Natural killer cell (primary cell): ENCODE results near the gene CRYBA4. TPM values are rescaled to one million over a fixed set of nuclear protein-coding genes. Genes with fewer than 3 reads are reported as not detected.

Experiments
- ATAC-seq, 3 donors: fragments of 150-1000 bp in 2 of 3; fragments of 200-7000 bp in 1 of 3; cut with Tn5 transposase; 1 replicate in 1 of 3; 2 replicates in 2 of 3; pipeline ENCODE4 v1.10.0; 2021; ENCODE audit warnings: mild to moderate bottlenecking in 2 of 3, moderate library complexity in 2 of 3
- DNase-seq, 2 donors: peaks; one replicate each; pipeline versions ENCODE4 v3.0.0 to v3.0.0-alpha.2; 2013 to 2021; ENCODE audit warnings: mixed read lengths in 1 of 2
- H3K27ac ChIP-seq: one replicate; pipeline ENCODE4 v1.5.1; 2013; ENCODE audit warnings: mild to moderate bottlenecking, low read length
- H3K27me3 ChIP-seq: one replicate; pipeline ENCODE4 v1.6.1; 2013; ENCODE audit warnings: low read length; ENCODE audit not compliant: control insufficient read depth, insufficient read depth
- H3K36me3 ChIP-seq: one replicate; pipeline ENCODE4 v1.6.1; 2013; ENCODE audit warnings: low read length; ENCODE audit not compliant: control insufficient read depth, insufficient read depth
- H3K4me1 ChIP-seq: one replicate; pipeline ENCODE4 v1.6.1; 2013; ENCODE audit warnings: low read length; ENCODE audit not compliant: control insufficient read depth, insufficient read depth
- H3K4me3 ChIP-seq: one replicate; pipeline ENCODE4 v1.5.1; 2013; ENCODE audit warnings: low read length
- H3K9me3 ChIP-seq: one replicate; pipeline ENCODE4 v1.6.1; 2013; ENCODE audit warnings: low read length; ENCODE audit not compliant: control insufficient read depth, insufficient read depth
- H3K27ac Mint-ChIP-seq, 2 donors: one replicate each; pipeline ENCODE4 v1.8.0; 2022; ENCODE audit warnings: mild to moderate bottlenecking in 2 of 2, mixed read lengths in 2 of 2, moderate library complexity in 1 of 2
- H3K27me3 Mint-ChIP-seq, 2 donors: one replicate each; pipeline ENCODE4 v1.8.0; 2022; ENCODE audit warnings: low read depth in 2 of 2, mixed read lengths in 2 of 2
- H3K36me3 Mint-ChIP-seq: one replicate; pipeline ENCODE4 v1.8.0; 2022; ENCODE audit warnings: mixed read lengths
- H3K4me1 Mint-ChIP-seq, 2 donors: one replicate each; pipeline ENCODE4 v1.8.0; 2022; ENCODE audit warnings: mixed read lengths in 2 of 2
- H3K4me3 Mint-ChIP-seq: one replicate; pipeline ENCODE4 v1.8.0; 2022; ENCODE audit warnings: mild to moderate bottlenecking, moderate library complexity, mixed read lengths
- H3K9me3 Mint-ChIP-seq, 2 donors: one replicate each; pipeline ENCODE4 v1.8.0; 2022; ENCODE audit warnings: mixed read lengths in 2 of 2
- WGBS: methylation state at CpG from one replicate; pipeline ENCODE4 v1.1.7; 2013; ENCODE audit warnings: missing lambda C conversion rate; ENCODE audit not compliant: insufficient coverage; 5-methylcytosine and 5-hydroxymethylcytosine counted together
- intact Hi-C: fragments of 100-400 bp; cut with micrococcal nuclease; formaldehyde crosslinking; loops from one replicate; pipeline ENCODE4 v1.14.2; 2022
- total RNA-seq, 4 donors: library from RNA; stranded (reverse); fragments of 120-200 nt in 1 of 4; gene quantifications; one replicate each; pipeline versions ENCODE4 v1.2.3 to v1.2.4, GENCODE V29; 2013 to 2022
- TF ChIP-seq, protein P1 (sequence below): fragments of 200-600 bp; IDR thresholded peaks from one replicate; pipeline ENCODE4 v1.8.0; 2022; ENCODE audit warnings: antibody characterized with exemption

CRYBA4 gene
- total RNA-seq, 3 donors from 2014 or later (not counting 1 experiment from before 2014, with no cell fraction given): 0.59 TPM; not detected in 2

- WGBS: 0% methylated on average over 70 of the region's 72 CpGs
- peaks cover 83% of the 10 kb centered on the region for H3K4me1 ChIP-seq
- no peaks in the 10 kb centered on the region for H3K36me3 Mint-ChIP-seq
- H3K27ac Mint-ChIP-seq: peak within 1 kb of the TSS; percentile 92 to 94
- H3K4me3 Mint-ChIP-seq: peak within 1 kb of the TSS; percentile 94
- H3K36me3 ChIP-seq: no peaks in the 10 kb centered on the region
- H3K4me1 Mint-ChIP-seq: peaks cover 66 to 77% of the 10 kb centered on the region in 2 donors
- peak; percentile 73 to 89 (median 77) for ATAC-seq
- H3K9me3 ChIP-seq: no peaks in the 10 kb centered on the region
- H3K9me3 Mint-ChIP-seq: no peaks in the 10 kb centered on the region
- peak; percentile 79 to 91 for DNase-seq
- H3K4me3 ChIP-seq: peak within 1 kb of the TSS; percentile 83
- no peaks in the 10 kb centered on the region for H3K27me3 Mint-ChIP-seq
- TF ChIP-seq, protein P1, sequence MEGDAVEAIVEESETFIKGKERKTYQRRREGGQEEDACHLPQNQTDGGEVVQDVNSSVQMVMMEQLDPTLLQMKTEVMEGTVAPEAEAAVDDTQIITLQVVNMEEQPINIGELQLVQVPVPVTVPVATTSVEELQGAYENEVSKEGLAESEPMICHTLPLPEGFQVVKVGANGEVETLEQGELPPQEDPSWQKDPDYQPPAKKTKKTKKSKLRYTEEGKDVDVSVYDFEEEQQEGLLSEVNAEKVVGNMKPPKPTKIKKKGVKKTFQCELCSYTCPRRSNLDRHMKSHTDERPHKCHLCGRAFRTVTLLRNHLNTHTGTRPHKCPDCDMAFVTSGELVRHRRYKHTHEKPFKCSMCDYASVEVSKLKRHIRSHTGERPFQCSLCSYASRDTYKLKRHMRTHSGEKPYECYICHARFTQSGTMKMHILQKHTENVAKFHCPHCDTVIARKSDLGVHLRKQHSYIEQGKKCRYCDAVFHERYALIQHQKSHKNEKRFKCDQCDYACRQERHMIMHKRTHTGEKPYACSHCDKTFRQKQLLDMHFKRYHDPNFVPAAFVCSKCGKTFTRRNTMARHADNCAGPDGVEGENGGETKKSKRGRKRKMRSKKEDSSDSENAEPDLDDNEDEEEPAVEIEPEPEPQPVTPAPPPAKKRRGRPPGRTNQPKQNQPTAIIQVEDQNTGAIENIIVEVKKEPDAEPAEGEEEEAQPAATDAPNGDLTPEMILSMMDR: no peak
- H3K27me3 ChIP-seq: no peaks in the 10 kb centered on the region
- peak within 1 kb of the TSS; percentile 81 for H3K27ac ChIP-seq
- intact Hi-C loops: loop anchor here (1.0 to 5.0 kb wide), 4 partner anchors 43 to 88 kb away; no protein-coding TSS in a partner anchor
Observed at GRCh38 chr22:26589845-26590736, 31.7 kb upstream of the CRYBA4 start, which contains the start of gene TPST2. TSS of gene TPST2 (minus strand) at chr22:26590132. CDS start at chr22:26541630, 48,502 bp downstream.

DNA sequence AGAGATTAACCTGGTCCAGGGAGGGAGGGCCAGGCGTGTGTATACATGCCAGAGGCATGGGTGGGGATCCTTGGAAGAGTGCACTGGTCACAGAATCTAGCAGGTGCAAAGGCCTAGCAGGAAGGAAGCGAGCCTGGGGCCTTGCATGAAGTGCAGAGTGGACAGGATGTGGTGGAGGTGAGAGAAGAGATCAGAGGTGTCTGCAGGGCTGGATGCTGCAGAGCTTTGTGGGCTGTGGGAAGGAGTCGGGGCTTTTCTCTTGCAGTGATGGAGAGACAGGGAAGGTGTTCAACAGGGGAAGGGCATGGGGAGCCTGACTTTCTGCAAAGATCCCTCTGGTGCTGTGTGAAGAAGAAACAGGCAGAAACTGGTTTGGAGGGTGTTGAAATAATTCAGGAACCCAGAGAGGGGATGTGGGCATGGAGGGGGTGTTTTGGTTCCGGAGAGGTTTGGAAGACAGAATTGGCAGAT is 29.3 kb upstream of the CRYBA4 start:
- Histone ChIP-seq H3K4me1 (peaks cover 80% of the 10 kb centered on the region), H3K27ac (peak overlapping the region; percentile 80), H3K36me3 (no peaks in the 10 kb centered on the region), H3K27me3 (no peaks in the 10 kb centered on the region), H3K9me3 (no peaks in the 10 kb centered on the region), H3K4me3 (peak overlapping the region; percentile 9)
- Mint-ChIP-seq H3K9me3 (no peaks in the 10 kb centered on the region), H3K36me3 (no peaks in the 10 kb centered on the region), H3K4me3 (peak overlapping the region; percentile 79), H3K4me1 (peaks cover 61 to 66% of the 10 kb centered on the region in 2 donors), H3K27me3 (no peaks in the 10 kb centered on the region), H3K27ac (peak overlapping the region; percentile 88 to 89)
- ATAC-seq: peak; percentile 41 to 72 (median 72)
- 8% methylated on average over 4 of the region's 4 CpGs for WGBS
- peak; percentile 59 to 82 for DNase-seq
- intact Hi-C loops: loop anchor here (5.0 kb wide), 2 partner anchors 80 to 90 kb away; no protein-coding TSS in a partner anchor
- TF ChIP-seq, protein P1: no peak

DNA sequence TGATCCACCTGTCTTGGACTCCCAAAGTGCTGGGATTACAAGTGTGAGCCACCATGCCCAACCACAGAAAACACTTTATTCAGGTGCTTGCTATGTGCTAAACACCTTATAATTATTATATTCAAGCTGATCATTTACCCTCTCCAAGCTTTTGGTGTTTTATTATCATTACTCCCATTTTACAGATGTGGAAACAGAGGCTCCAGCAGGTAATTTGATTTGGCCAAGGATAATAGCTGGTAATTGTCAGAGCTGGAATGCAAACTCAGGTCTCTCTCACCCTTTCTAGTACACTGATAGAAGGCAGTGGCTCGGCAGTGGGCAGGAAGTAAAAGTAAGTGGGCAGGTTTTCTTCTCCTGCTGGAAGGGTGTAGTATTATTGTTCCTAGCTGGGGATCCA is 28.0 kb upstream of the CRYBA4 start:
- Mint-ChIP-seq H3K27ac (peak overlapping the region; percentile 88 to 89), H3K27me3 (no peaks in the 10 kb centered on the region), H3K4me1 (peaks cover 63 to 67% of the 10 kb centered on the region in 2 donors), H3K36me3 (no peaks in the 10 kb centered on the region), H3K9me3 (no peaks in the 10 kb centered on the region), H3K4me3 (peak overlapping the region; percentile 62)
- intact Hi-C loops: loop anchor here (5.0 kb wide), 2 partner anchors 79 to 91 kb away; no protein-coding TSS in a partner anchor
- H3K4me1 ChIP-seq: peaks cover 86% of the 10 kb centered on the region
- no peaks in the 10 kb centered on the region for H3K27me3 ChIP-seq
- H3K27ac ChIP-seq: peak overlapping the region; percentile 80
- H3K9me3 ChIP-seq: no peaks in the 10 kb centered on the region
- no peak for DNase-seq
- no peak for ATAC-seq
- WGBS: 14% methylated on average over 1 of the region's 1 CpG
- H3K4me3 ChIP-seq: no peak overlapping the region
- no peaks in the 10 kb centered on the region for H3K36me3 ChIP-seq
- TF ChIP-seq, protein P1: no peak
